ENCODE data around the gene SIRPA.
"Not testable (repeated sequence)": the region's sequence is repeated elsewhere in the genome, so short reads cannot be mapped to it uniquely, and the experiment has no call there.

SIRPA gene

DNA sequence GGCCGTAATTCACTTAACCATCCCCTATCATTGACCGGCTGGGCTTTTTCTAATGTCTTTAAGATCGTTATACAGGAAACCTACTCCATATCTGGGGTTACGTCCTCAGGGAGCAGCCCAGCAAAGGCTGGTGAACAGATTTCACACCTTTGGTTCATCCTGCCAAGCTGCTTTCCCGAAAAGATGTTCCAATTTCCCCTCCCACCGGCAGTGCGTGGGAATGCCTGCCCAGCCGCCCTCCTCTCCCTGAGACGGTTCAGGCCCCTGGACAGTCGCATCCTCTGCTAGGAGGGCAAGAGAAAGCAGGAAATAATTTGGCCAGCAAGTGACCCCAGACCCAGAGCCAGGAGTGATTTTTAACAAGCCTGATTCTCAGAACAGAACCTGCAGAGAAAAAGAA is 16.3 kb downstream of the SIRPA start:
- no peak for DNase-seq

DNA sequence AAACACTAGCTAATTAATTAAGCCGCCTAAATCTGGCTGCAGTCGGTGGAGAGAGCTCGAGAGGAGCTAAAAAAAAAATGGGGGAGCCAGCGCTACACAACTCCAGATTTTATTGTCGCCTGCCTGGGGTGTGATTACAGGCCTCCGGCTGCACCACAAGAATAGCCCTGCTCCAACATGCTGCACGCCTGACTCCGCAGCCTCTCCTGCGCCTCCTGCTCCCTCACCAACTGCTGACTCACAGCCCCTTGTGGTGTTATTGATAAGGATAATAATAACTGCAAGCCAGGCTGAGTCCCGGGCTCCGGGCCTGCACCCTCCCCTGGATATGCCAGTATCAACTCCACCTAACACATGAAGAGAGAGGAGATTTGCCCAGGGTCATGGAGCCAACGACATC is 16.8 kb downstream of the SIRPA start:
- DNase-seq = no peak

DNA sequence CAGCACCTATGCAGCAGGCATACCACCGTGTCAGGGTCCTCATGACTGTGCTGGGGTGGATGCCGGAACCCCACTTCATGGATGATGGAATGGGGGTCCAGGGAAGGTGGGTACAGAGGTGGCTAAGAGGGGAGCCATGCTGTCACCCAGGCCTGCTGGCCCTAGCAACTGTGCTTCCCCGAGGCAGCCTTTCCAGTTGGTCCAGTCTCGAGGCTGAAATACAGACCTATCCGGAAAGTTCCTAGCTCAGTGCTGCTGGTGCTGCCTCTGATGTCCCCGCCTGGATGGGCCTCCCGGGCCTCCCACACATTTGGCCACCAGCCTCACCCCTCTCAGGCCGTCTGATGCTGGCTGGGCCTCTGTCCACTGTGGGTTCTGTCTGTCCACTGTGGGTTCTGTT is 17.4 kb downstream of the SIRPA start:
- no peak for DNase-seq

DNA sequence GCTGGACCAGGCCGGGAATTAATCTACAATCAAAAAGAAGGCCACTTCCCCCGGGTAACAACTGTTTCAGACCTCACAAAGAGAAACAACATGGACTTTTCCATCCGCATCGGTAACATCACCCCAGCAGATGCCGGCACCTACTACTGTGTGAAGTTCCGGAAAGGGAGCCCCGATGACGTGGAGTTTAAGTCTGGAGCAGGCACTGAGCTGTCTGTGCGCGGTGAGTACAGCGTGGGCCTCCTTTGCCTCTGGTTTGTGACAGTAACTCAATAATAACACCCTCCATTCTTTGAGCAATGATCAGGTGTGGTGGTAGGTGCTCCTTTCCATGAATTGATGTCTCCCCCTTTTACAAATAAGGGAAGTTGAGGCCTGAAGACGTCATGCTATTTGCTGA is 20.0 kb downstream of the SIRPA start:
- not testable (repeated sequence) for DNase-seq

DNA sequence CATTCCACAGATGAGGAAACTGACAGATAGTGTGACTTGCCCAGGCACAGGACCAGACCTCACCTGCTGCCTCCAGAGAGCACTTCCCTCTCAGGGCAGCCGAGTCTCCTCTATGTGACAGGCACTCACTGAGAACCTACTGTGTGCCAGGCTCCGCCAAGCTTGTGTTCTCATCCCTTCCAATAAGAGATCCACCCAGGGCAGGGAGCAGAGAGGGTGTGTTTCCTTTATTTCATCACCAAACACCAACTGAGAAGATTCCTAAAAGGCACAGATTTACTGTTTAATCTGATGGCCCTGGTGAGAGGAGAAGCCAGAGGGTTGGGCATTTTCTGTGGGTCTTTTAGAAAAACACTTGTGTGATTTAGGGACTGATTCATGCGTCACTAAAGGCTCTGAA is 20.5 kb downstream of the SIRPA start:
- no peak for DNase-seq

DNA sequence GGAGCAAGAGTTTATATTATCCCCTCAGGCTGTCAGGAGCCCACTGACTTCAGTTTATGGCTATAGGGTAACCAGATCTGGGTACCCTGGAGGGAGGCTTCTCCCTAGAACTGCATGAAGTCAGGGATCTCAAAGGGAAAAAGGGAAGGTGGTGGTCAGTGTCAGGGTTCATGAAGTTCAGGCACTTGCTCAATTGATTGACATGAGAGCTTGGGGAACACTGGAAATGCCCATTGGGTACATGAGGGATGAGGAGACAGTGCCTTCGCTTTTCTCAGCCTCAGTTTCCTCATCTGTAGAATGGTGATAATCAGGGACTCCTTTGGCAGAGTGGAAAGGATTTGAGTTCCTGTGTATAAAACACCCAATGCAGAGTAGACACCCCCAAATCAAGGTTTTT is 22.6 kb downstream of the SIRPA start:
- no peak for DNase-seq

DNA sequence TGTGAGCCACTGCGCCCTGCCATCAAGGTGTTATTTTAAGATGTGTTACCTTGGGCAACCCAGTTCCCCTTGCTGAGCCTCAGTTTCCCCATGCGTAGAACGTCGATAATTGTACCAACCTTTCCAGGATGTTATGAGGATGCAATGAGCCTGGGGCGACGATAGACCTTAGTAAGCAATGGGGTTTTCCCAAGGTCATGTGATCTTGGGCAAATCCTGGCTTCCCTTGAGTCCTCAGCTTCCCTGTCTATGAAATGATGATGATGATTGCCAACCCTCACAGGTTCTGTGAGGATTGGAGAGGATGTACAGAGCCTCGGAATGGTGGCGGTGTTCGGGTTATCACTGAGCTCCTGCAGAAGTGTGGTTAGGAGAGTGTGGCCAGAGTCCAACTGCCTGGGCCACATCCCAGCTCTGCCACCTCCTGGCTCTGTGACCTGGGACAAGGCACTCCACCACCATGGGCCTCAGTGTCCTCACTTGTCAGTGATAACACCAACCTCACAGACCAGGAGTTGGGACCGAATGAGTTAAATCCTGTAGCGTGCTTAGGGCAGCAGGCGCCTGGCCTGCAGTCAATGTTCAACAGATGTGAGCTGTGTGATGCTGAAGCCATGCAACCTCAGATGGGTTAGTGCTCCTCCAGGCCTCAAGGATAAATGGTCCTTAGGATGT is 23.4 kb downstream of the SIRPA start:
- no peak for DNase-seq

DNA sequence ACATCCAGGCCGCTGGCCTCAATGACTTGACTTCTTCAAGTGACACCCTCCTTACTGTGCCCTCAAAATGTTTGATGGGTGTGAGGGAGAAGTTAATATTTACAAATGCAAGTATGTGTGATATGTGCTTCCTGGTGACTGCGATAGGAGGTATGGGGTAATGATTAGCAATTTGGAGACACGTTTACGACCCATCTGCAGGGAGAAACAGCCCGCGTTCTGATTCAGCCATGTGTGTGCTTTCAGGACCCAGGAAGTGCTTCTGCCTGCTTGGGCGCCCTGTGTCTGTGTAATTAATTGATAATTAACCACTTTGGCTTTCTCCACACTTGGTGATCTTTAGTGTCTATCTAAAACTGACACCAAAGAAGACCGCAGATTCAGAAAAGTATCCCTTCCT is 25.0 kb downstream of the SIRPA start:
- DNase-seq = no peak

DNA sequence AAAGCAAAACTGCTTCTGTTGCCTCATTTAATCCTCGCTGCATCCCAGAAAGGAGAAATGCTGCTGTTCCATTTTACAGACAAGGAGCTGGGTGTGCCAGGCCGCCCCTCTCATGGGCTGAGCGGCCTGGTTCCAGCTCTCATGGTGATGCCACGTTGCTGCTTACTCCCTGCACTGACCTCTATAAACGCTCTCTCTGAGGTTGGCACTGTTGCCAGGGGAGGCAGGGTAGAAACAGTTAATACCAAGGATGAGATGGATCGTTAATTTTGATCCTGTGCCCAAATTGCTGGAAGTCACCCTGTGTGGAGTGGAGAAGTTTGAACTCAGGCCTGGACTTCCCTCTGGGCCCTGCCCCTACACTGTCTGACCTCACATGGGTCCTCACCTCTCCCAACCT is 25.6 kb downstream of the SIRPA start:
- DNase-seq = no peak

DNA sequence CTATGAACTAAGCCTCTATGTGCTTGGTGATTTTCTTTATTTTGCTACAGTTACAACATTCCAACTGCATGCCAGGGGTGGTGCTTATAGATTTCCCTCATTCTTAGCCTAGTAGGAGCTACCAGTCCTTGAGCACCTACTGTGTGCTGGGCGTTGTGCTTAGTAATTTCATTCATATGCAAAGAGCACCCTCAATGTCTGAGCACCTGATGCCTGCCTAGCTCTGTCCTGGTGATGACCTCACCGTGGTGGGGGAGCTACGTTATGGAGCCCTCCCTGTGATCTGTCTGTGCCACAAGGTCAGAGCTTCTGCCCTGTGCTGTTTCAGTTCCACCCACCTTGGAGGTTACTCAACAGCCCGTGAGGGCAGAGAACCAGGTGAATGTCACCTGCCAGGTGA is 26.8 kb downstream of the SIRPA start:
- DNase-seq = not testable (repeated sequence)

DNA sequence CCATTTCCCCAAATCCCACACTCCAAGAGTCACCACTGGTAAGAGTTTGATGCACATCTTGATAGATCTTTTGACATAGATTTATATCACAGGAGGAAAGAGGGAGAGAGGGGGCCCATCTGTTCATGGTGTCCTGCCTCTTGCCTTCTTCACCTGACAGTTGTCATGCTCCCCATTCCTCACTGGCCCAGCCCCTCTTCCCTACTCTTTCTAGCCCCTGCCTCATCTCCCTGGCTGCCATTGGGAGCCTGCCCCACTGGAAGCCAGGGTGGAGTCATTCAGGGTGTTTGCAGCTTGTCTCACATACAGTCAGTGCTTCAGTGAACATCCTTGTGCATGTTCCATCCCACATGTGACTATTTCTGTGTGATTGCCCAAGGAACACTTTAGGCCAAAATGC is 27.6 kb downstream of the SIRPA start:
- DNase-seq = no peak

DNA sequence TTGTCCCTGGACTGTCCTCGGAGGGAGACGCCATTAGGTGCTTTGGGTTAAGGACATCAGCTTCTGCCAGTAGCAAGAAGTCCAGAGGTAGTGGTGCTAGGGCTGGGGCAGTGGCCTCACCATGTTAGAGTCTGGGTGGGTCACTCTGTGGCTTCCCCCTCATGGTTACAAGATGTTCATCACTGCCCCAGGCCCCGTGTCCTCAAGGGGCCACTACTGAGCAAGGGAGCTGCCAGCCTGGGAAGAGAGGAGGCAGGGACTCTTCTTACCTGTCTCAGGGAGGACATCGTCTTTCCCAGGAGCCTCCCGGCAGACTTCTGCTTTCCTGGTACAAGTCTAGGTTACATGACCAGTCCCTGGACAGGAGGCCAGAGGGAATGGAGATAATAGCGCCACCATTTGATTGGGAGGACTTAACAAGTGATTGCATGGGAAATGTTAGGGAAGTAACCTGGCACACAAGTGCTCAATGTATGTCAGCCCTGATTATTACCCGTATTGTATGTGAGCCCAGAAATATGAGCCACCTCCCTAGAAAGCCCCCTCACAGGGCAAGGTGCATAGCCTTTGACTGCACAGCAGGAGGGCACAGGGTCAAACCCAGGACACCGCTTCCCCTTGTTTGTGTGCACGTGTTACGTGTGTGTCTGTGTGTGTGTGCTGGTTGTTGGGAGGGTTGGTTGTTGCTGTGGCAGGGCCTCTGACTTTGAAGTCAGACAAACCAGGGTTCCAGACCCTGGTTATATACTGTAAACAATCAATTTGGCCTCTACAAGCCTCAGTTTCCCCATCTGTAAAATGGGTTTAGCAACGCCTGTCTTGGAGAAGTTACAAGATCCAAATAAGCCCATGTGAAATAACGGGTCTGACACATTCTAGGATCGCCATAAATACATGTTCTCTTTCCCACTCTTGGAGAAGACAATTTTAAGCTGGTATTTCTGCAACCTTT is 30.0 kb downstream of the SIRPA start:
- DNase-seq = no peak

DNA sequence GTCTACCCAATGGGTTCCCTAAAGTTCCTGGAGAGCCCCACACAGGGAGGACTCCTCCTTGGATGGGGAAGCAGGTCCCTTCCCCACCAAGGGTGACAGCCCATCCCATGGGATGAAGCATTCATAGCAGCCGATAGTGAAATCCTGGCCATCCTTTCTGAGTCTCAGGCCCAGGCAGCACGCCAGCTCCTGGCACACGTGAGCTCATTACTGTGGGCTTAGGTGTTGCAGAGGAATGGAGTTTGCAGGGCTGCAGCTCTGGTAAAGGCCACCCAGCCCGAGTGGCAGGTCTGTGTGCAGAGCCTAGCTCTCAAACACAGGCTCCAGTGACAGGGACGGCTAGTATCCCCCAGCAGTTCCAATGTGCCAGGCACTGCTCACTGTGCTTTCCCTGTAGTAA is 31.0 kb downstream of the SIRPA start:
- DNase-seq = no peak

DNA sequence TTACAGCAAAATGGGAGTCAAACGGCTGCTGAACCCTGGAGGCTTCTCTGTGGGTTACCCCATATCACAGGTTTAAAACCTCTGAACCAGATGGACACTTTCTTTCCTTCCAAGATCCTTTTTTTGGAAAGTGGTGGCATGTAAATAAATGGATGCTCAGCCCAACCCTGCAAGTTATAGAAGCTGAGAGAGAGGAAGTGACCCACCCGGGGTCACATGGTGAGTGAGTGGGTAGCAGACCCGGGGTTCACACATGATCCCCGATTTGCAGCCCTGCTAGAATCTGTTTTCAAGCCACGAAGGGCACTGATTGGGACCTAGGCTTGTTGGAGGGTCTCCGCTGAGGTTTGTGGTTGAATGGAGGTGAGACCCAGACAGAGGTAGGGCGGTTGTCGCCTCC is 32.0 kb downstream of the SIRPA start:
- DNase-seq = no peak

DNA sequence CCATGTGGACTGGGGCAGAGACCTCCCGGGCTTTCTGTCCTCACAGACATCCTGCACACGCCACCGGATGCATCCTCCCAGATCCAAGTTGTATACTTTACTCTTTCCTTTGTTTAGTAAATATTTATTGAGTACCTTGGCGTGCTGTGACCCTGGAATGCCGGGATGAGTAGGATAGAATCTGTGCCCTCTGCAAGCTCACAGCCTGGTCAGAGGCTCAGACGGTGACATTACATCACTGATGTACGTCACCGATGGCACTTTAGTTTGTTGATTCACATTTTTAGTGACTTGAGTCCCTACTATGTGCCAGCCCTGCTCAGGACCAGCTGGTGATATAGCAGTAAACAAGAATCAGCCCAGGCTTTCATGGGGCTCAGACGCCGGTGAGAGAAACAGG is 32.9 kb downstream of the SIRPA start:
- DNase-seq = no peak

DNA sequence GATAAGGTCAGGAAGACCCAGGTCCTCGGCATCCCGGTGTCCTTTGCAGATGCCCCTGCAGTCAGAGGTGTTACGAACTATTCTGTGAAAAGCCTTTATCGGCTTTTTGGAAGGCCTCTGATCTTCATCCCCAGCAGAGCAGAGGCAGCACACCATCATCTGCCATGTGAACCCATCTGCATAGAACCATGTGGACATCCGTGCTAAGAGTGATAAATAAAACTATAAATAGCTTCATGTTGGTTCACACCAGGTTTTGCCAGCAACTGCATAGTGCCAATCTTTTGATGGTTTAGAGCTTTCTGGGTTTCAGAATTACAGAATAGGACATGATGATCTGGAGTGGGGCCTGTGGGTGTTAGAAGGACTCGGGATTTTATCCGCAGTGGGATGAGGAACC is 33.6 kb downstream of the SIRPA start:
- DNase-seq = no peak

DNA sequence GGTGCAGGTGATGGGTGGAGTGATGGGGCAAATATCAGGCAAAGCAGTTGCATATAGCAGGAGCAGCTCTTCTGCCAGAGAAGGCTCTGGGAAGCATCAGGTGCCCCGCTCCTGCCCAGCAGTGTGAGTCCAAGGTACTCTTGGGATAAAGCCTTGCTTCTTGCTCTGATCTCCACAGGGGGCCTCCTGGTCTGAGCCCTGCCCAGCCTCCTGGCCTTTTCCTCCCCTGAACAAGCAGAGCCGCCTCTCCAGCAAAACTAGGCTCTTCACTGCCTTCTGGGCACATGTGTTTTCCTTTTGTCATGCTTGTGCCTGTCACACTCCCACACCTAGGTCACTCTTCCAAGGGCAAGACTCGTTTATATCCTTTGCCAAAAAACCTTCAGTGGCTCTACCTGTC is 34.3 kb downstream of the SIRPA start:
- no peak for DNase-seq

DNA sequence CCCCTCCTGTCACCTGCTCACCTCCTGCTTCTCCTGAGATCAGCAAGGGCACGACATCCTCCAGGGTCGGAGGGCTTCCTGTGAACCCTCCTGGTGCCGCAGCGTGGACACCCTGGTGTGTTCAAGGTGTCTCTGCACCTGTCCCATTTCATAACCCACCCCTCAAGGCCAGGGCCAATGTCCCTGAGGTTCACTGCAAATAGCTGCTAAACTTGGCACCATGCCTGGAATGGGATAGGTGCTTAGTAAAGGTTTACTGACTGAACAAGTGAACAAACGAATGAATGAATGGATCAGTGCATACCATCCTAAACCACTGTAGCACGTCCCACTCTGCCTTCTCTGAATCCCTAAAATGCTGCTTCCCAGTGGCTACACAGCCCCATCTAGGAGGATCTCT is 35.0 kb downstream of the SIRPA start:
- no peak for DNase-seq

DNA sequence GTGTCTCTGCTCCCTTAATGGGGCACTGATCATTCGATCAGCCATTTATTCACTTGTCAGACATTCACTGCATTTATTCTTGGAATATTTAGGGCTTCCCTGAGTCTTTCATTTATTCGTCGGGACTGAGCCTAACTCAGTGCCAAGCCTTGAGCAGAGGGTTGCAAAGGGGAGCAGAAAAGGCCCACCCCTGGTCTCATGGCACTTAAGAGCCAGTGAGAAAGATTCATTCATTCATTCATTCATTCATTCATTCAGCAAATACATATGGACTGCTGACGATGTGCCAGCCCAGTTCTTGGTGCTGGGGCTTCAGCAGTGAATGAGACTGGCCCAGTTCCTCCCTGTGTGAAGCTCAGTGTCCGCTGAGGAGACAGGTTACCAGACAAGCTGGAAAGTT is 36.6 kb downstream of the SIRPA start:
- no peak for DNase-seq

DNA sequence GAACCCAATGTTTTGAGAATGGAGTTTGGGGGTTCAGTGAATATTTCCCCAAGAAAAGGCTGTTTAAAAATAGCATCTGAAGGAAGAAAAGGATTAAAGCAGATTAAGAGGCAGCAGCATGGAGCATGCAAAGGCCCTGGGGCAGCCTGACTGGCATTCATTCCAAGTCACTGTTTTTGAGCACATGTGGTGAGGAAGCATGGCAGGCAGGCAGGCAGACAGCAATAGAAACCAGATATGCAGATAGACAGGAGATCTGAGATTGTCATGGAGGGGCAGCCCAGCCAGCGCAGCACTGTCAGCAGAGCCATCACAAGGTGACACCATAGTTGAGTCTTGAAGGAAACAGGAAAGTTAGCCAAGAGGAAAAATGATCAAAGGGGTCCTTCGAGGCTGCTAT is 37.8 kb downstream of the SIRPA start:
- DNase-seq = no peak

DNA sequence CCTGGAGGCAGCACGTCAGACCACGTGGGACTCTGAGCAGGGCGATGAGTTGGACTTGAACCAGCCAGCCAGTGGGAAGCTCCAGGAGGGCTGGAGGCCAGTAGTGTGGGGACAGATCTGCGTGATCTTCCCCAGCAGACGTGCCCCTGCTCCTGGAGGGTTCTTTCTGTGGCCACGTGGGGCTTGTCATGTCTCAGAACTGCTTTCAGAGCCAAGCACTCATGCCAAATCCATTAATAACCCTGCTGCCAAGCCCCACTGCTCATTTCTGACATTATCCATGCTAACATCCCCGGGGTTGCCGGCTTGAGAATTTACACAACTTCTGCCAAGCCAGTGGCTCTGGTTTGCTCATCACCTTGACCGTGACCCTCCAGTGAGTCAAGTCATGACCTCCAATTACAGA is 38.3 kb downstream of the SIRPA start:
- peak; percentile 97 for DNase-seq

DNA sequence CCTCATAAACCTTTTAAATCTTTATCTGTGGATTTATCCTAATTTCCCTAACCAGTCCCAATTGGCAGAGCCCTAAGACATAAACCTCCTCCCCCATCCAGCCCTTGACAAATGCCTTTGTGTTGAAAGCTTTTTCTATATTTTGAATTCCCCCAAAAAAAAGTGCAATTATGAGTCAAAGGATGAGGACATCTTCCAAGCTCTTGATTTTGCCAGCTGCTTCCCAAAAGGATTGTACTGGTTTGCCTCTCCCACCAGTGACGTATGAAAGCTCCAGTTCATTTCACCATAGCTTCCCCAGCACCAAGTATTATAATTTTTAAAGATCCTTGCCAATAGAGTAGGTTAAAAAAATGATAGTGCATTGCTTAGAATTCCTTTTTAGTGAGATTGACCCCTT is 38.9 kb downstream of the SIRPA start:
- DNase-seq = peak; percentile 88

DNA sequence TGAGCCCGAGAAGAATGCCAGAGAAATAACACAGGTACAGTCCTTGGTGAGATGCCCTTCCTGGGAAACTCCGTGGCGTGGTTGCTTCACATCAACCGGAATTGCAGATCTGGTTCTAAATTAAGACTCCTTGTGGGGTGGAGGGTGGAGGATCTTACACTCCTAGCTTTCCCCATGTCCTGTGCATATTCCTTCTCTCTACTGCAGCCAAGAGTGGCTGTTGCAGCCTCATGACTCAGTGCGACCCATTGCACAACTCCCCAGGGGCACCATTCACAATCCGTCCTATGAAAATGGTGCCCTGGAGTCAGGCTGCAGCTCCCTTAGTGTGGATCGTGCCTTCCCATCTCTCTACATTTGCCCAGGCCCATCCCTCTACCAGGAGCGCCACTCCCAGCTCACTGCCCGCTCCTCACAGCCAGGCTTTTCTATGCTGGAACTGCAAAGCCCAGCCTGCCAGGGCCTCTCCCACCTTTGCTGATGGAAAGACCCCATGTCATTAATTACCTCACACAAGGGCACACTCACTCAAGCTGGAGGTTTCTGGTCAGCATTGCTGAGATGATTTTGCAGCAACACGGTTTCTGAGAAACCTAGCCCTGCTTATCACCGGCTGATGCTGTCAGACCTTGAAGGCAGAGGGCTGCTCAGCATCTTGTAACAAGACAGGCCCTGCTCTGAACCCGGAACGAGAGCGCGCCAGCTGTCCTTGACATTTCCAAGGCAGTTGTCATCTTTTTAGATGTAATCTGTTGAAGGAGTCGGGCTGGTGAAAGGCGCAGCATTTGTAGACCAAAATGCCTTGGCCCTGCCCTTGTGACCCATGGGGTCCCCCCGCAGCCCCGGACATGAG is 39.7 kb downstream of the SIRPA start:
- no peak for DNase-seq
